Spleen (tissue), 11 donors: ENCODE results near the gene TMEM256. TPM values are rescaled to one million over a fixed set of nuclear protein-coding genes. Genes with fewer than 3 reads are reported as not detected.

Source experiments
- DNase-seq: peaks from one replicate; pipeline ENCODE4 v3.0.0-alpha.2; 2020
- H3K27ac ChIP-seq, 8 donors: fragments of 200-600 bp; sonication (generic) in 7 of 8; 1 replicate in 4 of 8; 2 replicates in 4 of 8; pipeline versions ENCODE4 v1.5.0 to v1.8.0; 2016 to 2021; ENCODE audit warnings: inconsistent platforms in 4 of 8, mild to moderate bottlenecking in 4 of 8, moderate library complexity in 1 of 8
- H3K27me3 ChIP-seq, 7 donors: fragments of 200-600 bp; sonication (generic) in 6 of 7; replicated peaks in 1 of 7; 1 replicate in 4 of 7; 2 replicates in 3 of 7; pipeline versions ENCODE4 v1.5.0 to v1.8.0; 2016 to 2021; ENCODE audit warnings: inconsistent platforms in 3 of 7, mild to moderate bottlenecking in 1 of 7
- H3K36me3 ChIP-seq, 6 donors: fragments of 200-600 bp; sonication (generic) in 5 of 6; 1 replicate in 4 of 6; 2 replicates in 2 of 6; pipeline versions ENCODE4 v1.5.0 to v1.8.0; 2016 to 2021; ENCODE audit warnings: inconsistent platforms in 2 of 6
- H3K4me1 ChIP-seq, 6 donors: fragments of 200-600 bp; sonication (generic) in 5 of 6; 1 replicate in 3 of 6; 2 replicates in 3 of 6; pipeline versions ENCODE4 v1.5.0 to v1.8.0; 2016 to 2021; ENCODE audit warnings: inconsistent platforms in 3 of 6
- H3K4me3 ChIP-seq, 8 donors: fragments of 200-600 bp; sonication (generic) in 7 of 8; 1 replicate in 4 of 8; 2 replicates in 4 of 8; pipeline versions ENCODE4 v1.5.0 to v1.8.0; 2016 to 2021; ENCODE audit warnings: inconsistent platforms in 4 of 8, mild to moderate bottlenecking in 4 of 8, moderate library complexity in 2 of 8
- H3K9me3 ChIP-seq, 8 donors: fragments of 200-600 bp; sonication (generic) in 7 of 8; 1 replicate in 4 of 8; 2 replicates in 4 of 8; pipeline versions ENCODE4 v1.5.0 to v1.8.0; 2016 to 2021; ENCODE audit warnings: inconsistent platforms in 4 of 8
- CTCF ChIP-seq, 11 experiments: fragments of 200-600 bp in 7 of 11; fragments of 450-650 bp in 4 of 11; sonication (generic) in 4 of 11; IDR thresholded peaks in 8 of 11; conservative IDR thresholded peaks in 3 of 11; 1 replicate in 7 of 11; 2 replicates in 4 of 11; pipeline versions ENCODE4 v1.4.0 to v1.8.0; 2016 to 2021; ENCODE audit warnings: antibody characterized with exemption in 11 of 11, inconsistent platforms in 4 of 11, mild to moderate bottlenecking in 1 of 11
- POLR2A ChIP-seq, 3 donors: fragments of 450-650 bp; IDR thresholded peaks; one replicate each; pipeline ENCODE4 v1.5.1; 2017; ENCODE audit warnings: antibody characterized with exemption in 3 of 3, mild to moderate bottlenecking in 1 of 3
- POLR2AphosphoS5 ChIP-seq, 3 donors: sonication (generic); formaldehyde crosslinking; IDR thresholded peaks; one replicate each; pipeline ENCODE4 v1.5.1; 2017; ENCODE audit warnings: antibody characterized with exemption in 3 of 3
- WGBS, 5 donors: extraction: QIAGEN DNeasy Blood & Tissue Kit in 3 of 5; methylation state at CpG; one replicate each; pipeline versions ENCODE4 v1.1.5 to v1.1.7; 2013 to 2018; 5-methylcytosine and 5-hydroxymethylcytosine counted together
- intact Hi-C: fragments of 100-400 bp; cut with DNase I; formaldehyde crosslinking; loops from one replicate; pipeline ENCODE4 v1.15.0; 2023; ENCODE audit warnings: low total_unique reads
- polyA plus RNA-seq, 3 donors: library from polyadenylated mRNA; stranded (reverse); fragments of 200-250 nt; gene quantifications; one replicate each; pipeline ENCODE4 v1.2.1, GENCODE V29; 2013
- total RNA-seq, 7 donors: library from RNA; depleted of rRNA in 3 of 7; stranded (reverse); fragments of >200 nt in 3 of 7; fragmentation: NEBNext Ultra II Directional in 4 of 7; extraction: Animal tissue kit (Norgen Biotek cat#: 25700) in 4 of 7; gene quantifications; one replicate each; pipeline versions ENCODE4 v1.1.0 to v1.2.1, GENCODE V29; 2016 to 2021
- donor health status: healthy with polysubstance abuse.
- donor health status: DM: no; HTN: no; CAD: no; lungs with moderate emphysema.
- donor health status: DM: no; HTN: no; CAD: no.
- donor health status: Bipolar disorder and iron deficiency.
- donor health status: healthy.
- donor health status: DM: no; HTN: no; CAD: no.
- donor health status: DM: yes; HTN: yes; CAD: no.

The TMEM256 gene
- total and polyA plus RNA-seq, 10 donors, result 39.1 to 193 (median 54.3) TPM

- 0 to 3% (median 1%) methylated on average over 18 to 71 of the region's 71 CpGs for WGBS, 5 donors
- Histone ChIP-seq H3K36me3 (peaks cover 0 to 36% (median 14%) of the 10 kb centered on the region in 6 donors), H3K27ac (peak within 1 kb of the TSS; percentile 66 to 98 (median 94)), H3K4me1 (peaks cover 7 to 55% (median 42%) of the 10 kb centered on the region in 6 donors), H3K4me3 (peak within 1 kb of the TSS; percentile 77 to 94 (median 81)), H3K27me3 (no peaks in the 10 kb centered on the region), H3K9me3 (no peaks in the 10 kb centered on the region)
- intact Hi-C loops, result no loop called here
- TF ChIP-seq CTCF (IDR thresholded peaks at IDR 0.05 in 8 of 11, conservative IDR thresholded peaks at IDR 0.05 in 3 of 11) (peak in 7 of 11 experiments; percentile 16 to 74 (median 52)), POLR2A (IDR thresholded peaks at IDR 0.05) (peak in 2 of 3 donors; percentile 69 to 84), POLR2AphosphoS5 (IDR thresholded peaks at IDR 0.05) (peak; percentile 96 to 97 (median 96))
- DNase-seq, result peak; percentile 97
Measured at GRCh38 chr17:7394452-7395191, 9.3 kb downstream of the TMEM256 start, which contains the start of gene PLSCR3. Gene PLSCR3, minus strand, starts transcription at chr17:7394525. Its CDS starts 415 bp downstream, at chr17:7394110.

GRCh38 chr17:7393613-7394451, 10.1 kb downstream of the TMEM256 start:
- no peak for TF ChIP-seq POLR2AphosphoS5 (IDR thresholded peaks at IDR 0.05)
- no peak for TF ChIP-seq POLR2A (IDR thresholded peaks at IDR 0.05)
- no peak for TF ChIP-seq CTCF (IDR thresholded peaks at IDR 0.05 in 8 of 11, conservative IDR thresholded peaks at IDR 0.05 in 3 of 11)
- H3K27ac ChIP-seq, result peak overlapping the region; percentile 66 to 98 (median 94)
- intact Hi-C loops, result no loop called here
- peak; percentile 84 for DNase-seq
- peaks cover 7 to 60% (median 42%) of the 10 kb centered on the region in 6 donors for H3K4me1 ChIP-seq
- H3K27me3 ChIP-seq, result no peaks in the 10 kb centered on the region
- peaks cover 0 to 44% (median 22%) of the 10 kb centered on the region in 6 donors for H3K36me3 ChIP-seq
- WGBS, 5 donors, result 3 to 13% (median 7%) methylated on average over 29 to 48 of the region's 48 CpGs
- H3K4me3 ChIP-seq, result peak overlapping the region; percentile 77 to 94 (median 81)
- no peaks in the 10 kb centered on the region for H3K9me3 ChIP-seq

GRCh38 chr17:7392696-7393612, 10.9 kb downstream of the TMEM256 start:
- no peak for DNase-seq
- H3K4me3 ChIP-seq, result peak overlapping the region; percentile 77 to 94 (median 81)
- intact Hi-C loops, result no loop called here

More at GRCh38 chr17:7392696-7393612, 10.9 kb downstream of the TMEM256 start:
- H3K27ac ChIP-seq, result peak overlapping the region in 7 of 8 donors; percentile 66 to 98 (median 93)
- peaks cover 0 to 53% (median 28%) of the 10 kb centered on the region in 6 donors for H3K36me3 ChIP-seq
- no peaks in the 10 kb centered on the region for H3K27me3 ChIP-seq
- H3K4me1 ChIP-seq, result peaks cover 7 to 60% (median 42%) of the 10 kb centered on the region in 6 donors
- WGBS, 5 donors, result 81 to 90% (median 83%) methylated on average over 26 to 42 of the region's 42 CpGs
- TF ChIP-seq POLR2A (IDR thresholded peaks at IDR 0.05), result no peak
- no peak for TF ChIP-seq POLR2AphosphoS5 (IDR thresholded peaks at IDR 0.05)
- TF ChIP-seq CTCF (IDR thresholded peaks at IDR 0.05 in 8 of 11, conservative IDR thresholded peaks at IDR 0.05 in 3 of 11), result no peak
- no peaks in the 10 kb centered on the region for H3K9me3 ChIP-seq
